HepG2 (cell line): ENCODE data around the gene ENTPD2. TPM values are rescaled to one million over a fixed set of nuclear protein-coding genes. Genes with fewer than 3 reads are reported as not detected.

Experiments used
- ASH2L ChIP-seq: fragments of 300-600, 200-600 bp; sonication (generic); IDR thresholded peaks from 2 replicates; pipeline ENCODE4 v1.7.0; 2017; ENCODE audit warnings: low read depth, mild to moderate bottlenecking, moderate library complexity, mixed read lengths, low read length; ENCODE audit not compliant: insufficient read length
- CHCHD3 ChIP-seq: sonication (generic); formaldehyde crosslinking; IDR thresholded peaks from 2 replicates; pipeline ENCODE4 v1.8.0; 2022; ENCODE audit warnings: mild to moderate bottlenecking, missing genetic modification reagents, moderate library complexity
- DMAP1 ChIP-seq: IDR thresholded peaks from 2 replicates; pipeline ENCODE4 v1.6.1; 2016
- EEA1 ChIP-seq: sonication (generic); formaldehyde crosslinking; IDR thresholded peaks from 2 replicates; pipeline ENCODE4 v1.5.1; 2020; ENCODE audit warnings: mild to moderate bottlenecking, missing genetic modification reagents, borderline replicate concordance
- HHEX ChIP-seq: IDR thresholded peaks from 2 replicates; pipeline ENCODE4 v1.6.1; 2016; ENCODE audit warnings: control low read depth
- HMGA1 ChIP-seq: sonication (generic); formaldehyde crosslinking; conservative IDR thresholded peaks from 2 replicates; pipeline ENCODE4 v1.4.0; 2020; ENCODE audit warnings: missing genetic modification reagents
- IRX3 ChIP-seq: sonication (generic); formaldehyde crosslinking; IDR thresholded peaks from 2 replicates; pipeline ENCODE4 v1.8.1; 2023; ENCODE audit warnings: mild to moderate bottlenecking, low read depth, missing genetic modification reagents, borderline replicate concordance
- KDM5B ChIP-seq: sonication (generic); formaldehyde crosslinking; IDR thresholded peaks from 2 replicates; pipeline ENCODE4 v1.4.0; 2020; ENCODE audit warnings: missing genetic modification reagents, mild to moderate bottlenecking, borderline replicate concordance
- MAFG ChIP-seq: sonication (generic); formaldehyde crosslinking; IDR thresholded peaks from 2 replicates; pipeline ENCODE4 v1.5.1; 2020; ENCODE audit warnings: mild to moderate bottlenecking, missing genetic modification reagents
- PHF21A ChIP-seq: sonication (generic); formaldehyde crosslinking; IDR thresholded peaks from 2 replicates; pipeline ENCODE4 v1.5.0; 2020; ENCODE audit warnings: mild to moderate bottlenecking, missing genetic modification reagents
- RBM22 ChIP-seq: fragments of 200-400 bp; formaldehyde crosslinking; optimal IDR thresholded peaks from 2 replicates; pipeline ENCODE3; 2017; ENCODE audit warnings: mild to moderate bottlenecking, low read length, moderate library complexity
- REPIN1 ChIP-seq: sonication (generic); formaldehyde crosslinking; IDR thresholded peaks from 2 replicates; pipeline ENCODE4 v1.8.0; 2022; ENCODE audit warnings: missing genetic modification reagents, low read depth, mild to moderate bottlenecking, borderline replicate concordance
- RFX3 ChIP-seq: IDR thresholded peaks from 2 replicates; pipeline ENCODE4 v1.6.1; 2016; ENCODE audit warnings: missing biosample characterization, missing genetic modification reagents
- SCMH1 ChIP-seq: sonication (generic); formaldehyde crosslinking; IDR thresholded peaks from 2 replicates; pipeline ENCODE4 v1.9.0; 2021; ENCODE audit warnings: missing genetic modification reagents, mild to moderate bottlenecking, borderline replicate concordance
- ZKSCAN1 ChIP-seq: fragments of 150-350 bp; IDR thresholded peaks from 2 replicates; pipeline ENCODE4 v1.6.1; 2014; ENCODE audit warnings: low read length
- ZMYM2 ChIP-seq: sonication (generic); formaldehyde crosslinking; IDR thresholded peaks from 2 replicates; pipeline ENCODE4 v1.8.0; 2022; ENCODE audit warnings: mild to moderate bottlenecking, missing genetic modification reagents
- ZNF124 ChIP-seq: sonication (generic); formaldehyde crosslinking; IDR thresholded peaks from 2 replicates; pipeline ENCODE4 v1.4.0; 2020; ENCODE audit warnings: missing genetic modification reagents
- ZNF224 ChIP-seq: sonication (generic); formaldehyde crosslinking; IDR thresholded peaks from 2 replicates; pipeline ENCODE4 v1.5.0; 2020; ENCODE audit warnings: mild to moderate bottlenecking, missing genetic modification reagents
- ZNF282 ChIP-seq: fragments of 450-650 bp; IDR thresholded peaks from 2 replicates; pipeline ENCODE4 v1.6.1; 2018; ENCODE audit not compliant: partially characterized antibody
- ZNF441 ChIP-seq: sonication (generic); formaldehyde crosslinking; IDR thresholded peaks from 2 replicates; pipeline ENCODE4 v1.7.0; 2021; ENCODE audit warnings: missing genetic modification reagents, borderline replicate concordance
- ZNF605 ChIP-seq: sonication (generic); formaldehyde crosslinking; IDR thresholded peaks from 2 replicates; pipeline ENCODE4 v1.8.0; 2022; ENCODE audit warnings: mild to moderate bottlenecking, missing genetic modification reagents
- ZNF850 ChIP-seq: sonication (generic); formaldehyde crosslinking; conservative IDR thresholded peaks from 2 replicates; pipeline ENCODE4 v1.9.0; 2021; ENCODE audit warnings: mild to moderate bottlenecking, missing genetic modification reagents
- ZNF878 ChIP-seq: sonication (generic); formaldehyde crosslinking; IDR thresholded peaks from 2 replicates; pipeline ENCODE4 v1.8.1; 2023; ENCODE audit warnings: mild to moderate bottlenecking, missing genetic modification reagents, moderate library complexity
- polyA plus RNA-seq, 8 experiments: library from polyadenylated mRNA; depleted of rRNA in 3 of 8; stranded (reverse) in 7 of 8; unstranded in 1 of 8; fragments of >200 nt; fragmentation: Illumina TruSeq in 4 of 8; extraction: Trizol in 4 of 8; gene quantifications; 2 replicates each; pipeline versions ENCODE4 v1.2.1 to v1.2.3, GENCODE V29; 2011 to 2016; ENCODE audit warnings: low read depth in 4 of 8, missing spikeins in 1 of 8, mixed read lengths in 1 of 8; ENCODE audit not compliant: insufficient read depth in 1 of 8
- total RNA-seq, 5 experiments: library from RNA; depleted of rRNA; stranded (reverse); fragments of >200 nt; fragmentation: Illumina TruSeq; extraction: Trizol; gene quantifications; 2 replicates each; pipeline ENCODE4 v1.2.3, GENCODE V29; 2016; ENCODE audit warnings: low read depth in 1 of 5
- TF ChIP-seq, protein P1 (sequence below): sonication (generic); formaldehyde crosslinking; IDR thresholded peaks from 2 replicates; pipeline ENCODE4 v1.4.0; 2020; ENCODE audit warnings: missing genetic modification reagents
- TF ChIP-seq, protein P2 (sequence below): sonication (generic); formaldehyde crosslinking; IDR thresholded peaks from 2 replicates; pipeline ENCODE4 v1.8.0; 2022; ENCODE audit warnings: low read depth, missing genetic modification reagents
- TF ChIP-seq, protein P3 (sequence below): sonication (generic); formaldehyde crosslinking; IDR thresholded peaks from 2 replicates; pipeline ENCODE4 v1.5.1; 2020; ENCODE audit warnings: missing genetic modification reagents, mild to moderate bottlenecking, borderline replicate concordance
- TF ChIP-seq, protein P4 (sequence below): sonication (generic); formaldehyde crosslinking; IDR thresholded peaks from 2 replicates; pipeline ENCODE4 v1.4.0; 2020; ENCODE audit warnings: mild to moderate bottlenecking, low read depth, missing genetic modification reagents

Gene ENTPD2
- total and polyA plus RNA-seq, 2 of the 13 experiments (the other 11 are each of a cell fraction or from before 2014, with no cell fraction given) = 0.95 to 3.2 TPM

DNA sequence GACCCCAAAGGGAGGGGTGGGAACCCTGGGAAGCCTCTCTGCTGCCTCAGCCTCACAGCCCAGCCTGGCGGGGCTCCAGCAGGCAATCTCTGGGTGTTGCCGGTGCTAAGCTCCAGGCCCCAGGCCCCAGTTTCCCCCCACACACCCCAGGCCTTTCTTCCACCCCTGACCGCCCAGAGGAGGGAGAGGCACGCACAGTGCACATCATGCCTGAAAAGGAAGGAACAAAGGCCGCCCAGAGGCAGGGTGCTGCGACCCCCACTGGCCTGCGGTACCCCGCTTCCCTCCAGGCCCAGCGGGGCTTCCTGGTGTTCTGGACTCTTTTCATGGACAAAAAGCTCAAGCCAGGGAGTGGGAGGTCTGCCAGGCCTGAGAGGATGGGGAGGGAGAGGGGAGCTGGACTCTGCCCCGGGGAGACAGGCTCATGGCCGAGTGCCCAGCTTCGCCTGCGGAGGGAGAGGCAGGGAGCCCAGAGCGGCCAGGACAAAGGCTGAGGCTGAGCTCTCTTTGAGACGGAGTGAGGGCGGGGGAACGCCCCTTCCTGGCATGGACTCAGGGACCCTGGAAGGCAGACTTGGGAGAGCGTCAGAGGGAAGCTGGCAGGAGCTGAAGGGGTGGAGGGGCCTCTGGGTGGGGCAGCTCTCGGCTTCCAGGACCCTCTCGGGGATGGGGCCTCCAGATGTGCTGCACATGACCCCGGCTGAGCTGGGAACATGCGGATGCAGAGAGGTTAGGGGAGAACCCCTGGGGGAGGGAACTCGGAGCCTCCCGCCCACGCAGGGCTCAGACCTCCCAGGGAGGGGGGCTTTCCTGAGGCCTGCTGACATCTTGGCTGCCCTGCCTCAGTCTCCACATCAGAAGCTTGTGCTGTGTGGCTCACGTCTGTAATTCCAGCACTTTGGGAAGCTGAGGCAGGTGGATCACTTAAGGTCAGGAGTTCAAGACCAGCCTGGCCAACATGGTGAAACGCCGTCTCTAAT, 1.8 kb upstream of the ENTPD2 start (continued):
- TF ChIP-seq ZMYM2 (CRISPR knock-in tag) (0 out of 2 replicates have a peak, but pooled peaks have one; percentile 71), KDM5B (CRISPR knock-in tag) (peak; percentile 36; the same call in 1 of the 2 replicates), CHCHD3 (CRISPR knock-in tag) (no peak), MAFG (CRISPR knock-in tag) (no peak), ZNF224 (CRISPR knock-in tag) (no peak), HHEX (CRISPR knock-in tag) (no peak), ZNF850 (CRISPR knock-in tag) (no peak), ZKSCAN1 (no peak), SCMH1 (CRISPR knock-in tag) (no peak), ZNF605 (CRISPR knock-in tag) (peak; percentile 79), REPIN1 (CRISPR knock-in tag) (0 out of 2 replicates have a peak, but pooled peaks have one; percentile 67), RFX3 (CRISPR knock-in tag) (no peak), ZNF441 (CRISPR knock-in tag) (no peak), ZNF124 (CRISPR knock-in tag) (0 out of 2 replicates have a peak, but pooled peaks have one; percentile 72), ASH2L (no peak), RBM22 (peak; percentile 58), EEA1 (CRISPR knock-in tag) (no peak), ZNF282 (no peak), PHF21A (CRISPR knock-in tag) (peak; percentile 91), HMGA1 (CRISPR knock-in tag) (no peak), ZNF878 (CRISPR knock-in tag) (no peak), DMAP1 (CRISPR knock-in tag) (peak; percentile 62), IRX3 (CRISPR knock-in tag) (0 out of 2 replicates have a peak, but pooled peaks have one; percentile 5)
- TF ChIP-seq, protein P1, sequence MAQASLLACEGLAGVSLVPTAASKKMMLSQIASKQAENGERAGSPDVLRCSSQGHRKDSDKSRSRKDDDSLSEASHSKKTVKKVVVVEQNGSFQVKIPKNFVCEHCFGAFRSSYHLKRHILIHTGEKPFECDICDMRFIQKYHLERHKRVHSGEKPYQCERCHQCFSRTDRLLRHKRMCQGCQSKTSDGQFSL (CRISPR knock-in tag) = 0 out of 2 replicates have a peak, but pooled peaks have one; percentile 22
- TF ChIP-seq, protein P2, sequence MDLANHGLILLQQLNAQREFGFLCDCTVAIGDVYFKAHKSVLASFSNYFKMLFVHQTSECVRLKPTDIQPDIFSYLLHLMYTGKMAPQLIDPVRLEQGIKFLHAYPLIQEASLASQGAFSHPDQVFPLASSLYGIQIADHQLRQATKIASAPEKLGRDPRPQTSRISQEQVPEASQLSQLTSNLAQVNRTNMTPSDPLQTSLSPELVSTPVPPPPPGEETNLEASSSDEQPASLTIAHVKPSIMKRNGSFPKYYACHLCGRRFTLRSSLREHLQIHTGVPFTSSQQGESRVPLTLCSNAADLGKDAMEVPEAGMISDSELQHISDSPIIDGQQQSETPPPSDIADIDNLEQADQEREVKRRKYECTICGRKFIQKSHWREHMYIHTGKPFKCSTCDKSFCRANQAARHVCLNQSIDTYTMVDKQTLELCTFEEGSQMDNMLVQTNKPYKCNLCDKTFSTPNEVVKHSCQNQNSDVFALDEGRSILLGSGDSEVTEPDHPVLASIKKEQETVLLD (CRISPR knock-in tag) = no peak
- TF ChIP-seq, protein P3, sequence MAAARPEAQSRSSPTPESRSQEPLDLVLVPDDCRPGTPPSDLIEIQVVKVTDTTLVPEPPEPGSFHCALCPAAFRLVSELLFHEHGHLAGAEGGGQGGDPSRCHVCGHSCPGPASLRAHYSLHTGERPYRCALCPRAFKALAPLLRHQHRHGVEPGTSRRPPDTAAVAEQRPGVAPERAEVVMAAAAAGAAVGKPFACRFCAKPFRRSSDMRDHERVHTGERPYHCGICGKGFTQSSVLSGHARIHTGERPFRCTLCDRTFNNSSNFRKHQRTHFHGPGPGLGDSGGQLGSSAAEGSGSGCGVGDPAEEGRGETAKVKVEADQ (CRISPR knock-in tag) = no peak
- TF ChIP-seq, protein P4, sequence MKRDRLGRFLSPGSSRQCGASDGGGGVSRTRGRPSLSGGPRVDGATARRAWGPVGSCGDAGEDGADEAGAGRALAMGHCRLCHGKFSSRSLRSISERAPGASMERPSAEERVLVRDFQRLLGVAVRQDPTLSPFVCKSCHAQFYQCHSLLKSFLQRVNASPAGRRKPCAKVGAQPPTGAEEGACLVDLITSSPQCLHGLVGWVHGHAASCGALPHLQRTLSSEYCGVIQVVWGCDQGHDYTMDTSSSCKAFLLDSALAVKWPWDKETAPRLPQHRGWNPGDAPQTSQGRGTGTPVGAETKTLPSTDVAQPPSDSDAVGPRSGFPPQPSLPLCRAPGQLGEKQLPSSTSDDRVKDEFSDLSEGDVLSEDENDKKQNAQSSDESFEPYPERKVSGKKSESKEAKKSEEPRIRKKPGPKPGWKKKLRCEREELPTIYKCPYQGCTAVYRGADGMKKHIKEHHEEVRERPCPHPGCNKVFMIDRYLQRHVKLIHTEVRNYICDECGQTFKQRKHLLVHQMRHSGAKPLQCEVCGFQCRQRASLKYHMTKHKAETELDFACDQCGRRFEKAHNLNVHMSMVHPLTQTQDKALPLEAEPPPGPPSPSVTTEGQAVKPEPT = no peak
